Stimulated activated CD8-positive, alpha-beta memory T cell treated with anti-CD3 and anti-CD28 coated beads, Interleukin-7, amount 100 ng/mL, for 48 hours (primary cell): ENCODE data around the gene VANGL2.

Experiments
- DNase-seq, 2 donors: peaks; one replicate each; pipeline ENCODE4 v3.0.0-alpha.2; 2020; ENCODE audit warnings: low read depth in 1 of 2; ENCODE audit errors: extremely low read depth in 1 of 2

VANGL2 gene

DNA sequence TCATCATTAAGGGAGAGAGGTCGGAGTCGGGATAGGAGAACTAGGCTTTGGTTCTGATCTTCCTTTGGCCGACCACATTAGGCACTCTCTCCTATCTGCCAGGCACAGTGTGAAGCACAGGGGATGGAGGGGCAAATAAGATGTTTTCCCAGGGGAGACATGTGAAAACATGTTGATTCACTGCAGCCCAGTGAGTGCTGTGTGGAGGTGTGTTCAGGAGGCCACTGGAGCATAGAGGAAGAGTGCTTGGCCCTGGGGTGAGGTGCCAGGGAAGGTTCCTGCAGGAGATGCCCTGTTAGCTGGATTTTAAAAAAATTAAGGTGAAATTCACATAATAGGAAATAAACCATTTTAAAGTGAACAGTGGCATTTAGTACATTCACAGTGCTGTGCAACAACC lies 3.7 kb downstream of the VANGL2 start:
- DNase-seq = no peak

DNA sequence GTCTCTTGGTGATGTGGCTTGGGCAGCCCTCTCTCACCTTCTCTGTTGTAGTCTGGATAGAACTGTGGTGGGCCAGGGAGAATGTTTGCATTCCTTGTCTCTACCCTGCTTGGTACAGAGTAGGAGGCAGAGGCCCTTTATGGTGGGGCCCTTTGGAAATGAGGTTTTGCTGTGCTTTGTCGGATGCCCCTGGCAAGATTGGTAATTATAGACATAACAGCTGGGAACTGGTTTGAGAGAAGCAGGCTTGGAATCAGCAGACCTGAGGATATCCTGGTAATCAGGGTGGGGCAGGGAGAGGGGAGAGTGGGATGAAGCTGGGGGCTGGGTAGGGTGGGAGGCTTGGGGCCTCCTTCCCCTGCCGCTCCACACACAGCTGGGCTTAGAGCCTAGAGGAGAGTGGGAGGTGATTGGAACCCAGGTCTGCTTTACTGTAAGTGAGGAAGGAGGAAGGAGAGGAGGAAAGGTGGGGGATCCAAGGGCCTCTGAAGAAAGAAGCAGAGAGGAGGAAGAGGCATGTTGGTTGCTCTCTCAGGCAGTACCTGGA lies 5.0 kb downstream of the VANGL2 start:
- DNase-seq = no peak

DNA sequence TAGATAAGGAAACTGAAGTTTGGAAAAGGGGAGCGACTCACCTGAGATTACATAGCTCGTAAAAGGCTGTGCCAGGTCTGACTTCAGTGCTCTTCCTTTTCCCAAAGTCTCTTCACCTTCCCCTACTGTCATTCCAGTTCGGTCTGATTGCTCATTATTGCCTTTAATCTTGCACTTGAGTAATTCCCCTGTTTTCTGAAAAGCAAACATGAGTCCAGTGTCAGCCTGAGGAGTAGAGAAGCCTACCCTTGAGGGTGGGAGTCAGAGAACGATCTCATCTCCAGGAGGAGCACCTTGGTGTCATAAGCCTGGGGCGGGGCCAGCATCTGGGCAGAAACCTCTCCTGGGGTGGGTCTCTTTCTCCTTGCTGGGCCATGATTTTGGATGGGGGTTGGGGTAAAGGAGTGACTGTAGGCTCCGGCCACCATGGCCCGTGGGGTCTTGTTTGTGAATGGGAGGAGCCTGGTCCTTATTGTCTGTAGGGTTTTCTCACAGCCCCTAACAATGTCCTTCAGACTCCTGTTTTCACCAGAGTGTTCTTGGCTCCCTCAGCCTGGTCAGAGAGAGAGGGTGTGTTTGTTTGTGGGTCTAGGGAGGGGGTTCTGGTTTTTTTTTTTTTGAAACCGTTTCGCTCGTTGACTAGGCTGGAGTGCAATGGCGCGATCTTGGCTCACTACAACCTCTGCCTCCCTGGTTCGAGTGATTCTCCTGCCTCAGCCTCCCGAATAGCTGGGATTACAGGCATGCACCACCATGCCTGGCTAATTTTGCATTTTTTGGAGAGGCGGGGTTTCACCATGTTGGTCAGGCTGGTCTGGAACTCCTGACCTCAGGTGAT lies 6.0 kb downstream of the VANGL2 start:
- DNase-seq = no peak

DNA sequence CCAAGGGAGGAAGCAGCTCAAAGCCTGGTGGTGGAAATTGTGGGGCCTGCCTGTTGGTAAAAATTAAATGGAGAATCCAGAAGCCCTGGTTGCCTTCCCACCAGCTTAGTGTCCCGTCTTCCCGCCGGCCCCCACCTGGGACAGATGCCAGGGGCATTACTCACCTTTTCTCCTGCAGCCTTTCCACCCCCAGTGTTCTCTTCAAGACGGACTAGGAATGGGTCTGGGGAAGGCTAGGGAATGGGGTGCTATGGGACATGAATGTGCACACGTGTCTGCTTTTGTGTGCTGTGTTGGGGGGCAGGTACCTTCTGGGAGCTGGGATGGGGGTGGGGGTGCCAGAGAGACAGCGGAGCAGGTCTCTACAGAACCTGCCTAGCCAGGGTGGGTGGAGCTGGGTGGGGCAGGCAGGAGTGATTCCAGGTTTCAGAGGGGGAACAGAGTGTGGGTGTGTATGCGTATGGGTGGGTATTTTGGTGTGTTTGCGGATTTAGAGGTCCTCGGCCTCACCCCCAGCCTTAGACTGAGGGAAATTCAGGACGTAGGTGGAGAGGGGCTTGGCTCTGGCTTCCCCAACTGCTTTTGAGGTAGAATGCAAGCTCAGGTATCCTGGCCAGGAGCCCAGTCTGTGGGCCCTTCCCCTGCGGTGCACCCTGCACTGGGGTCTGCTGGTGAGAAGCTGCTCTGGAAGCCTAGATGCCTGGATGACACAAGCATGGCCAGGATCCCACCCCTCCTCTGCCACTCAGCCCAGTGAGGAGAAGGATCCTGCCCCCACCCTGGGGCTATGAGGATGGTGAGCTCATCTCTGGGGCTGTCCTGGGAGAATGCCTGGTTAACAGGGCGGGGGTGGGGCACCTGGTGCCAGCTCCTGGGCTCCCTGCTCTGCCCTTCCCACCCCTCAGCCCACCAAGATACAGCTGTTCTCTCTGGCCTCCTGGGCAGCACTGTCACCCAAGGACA lies 7.8 kb downstream of the VANGL2 start:
- no peak for DNase-seq

DNA sequence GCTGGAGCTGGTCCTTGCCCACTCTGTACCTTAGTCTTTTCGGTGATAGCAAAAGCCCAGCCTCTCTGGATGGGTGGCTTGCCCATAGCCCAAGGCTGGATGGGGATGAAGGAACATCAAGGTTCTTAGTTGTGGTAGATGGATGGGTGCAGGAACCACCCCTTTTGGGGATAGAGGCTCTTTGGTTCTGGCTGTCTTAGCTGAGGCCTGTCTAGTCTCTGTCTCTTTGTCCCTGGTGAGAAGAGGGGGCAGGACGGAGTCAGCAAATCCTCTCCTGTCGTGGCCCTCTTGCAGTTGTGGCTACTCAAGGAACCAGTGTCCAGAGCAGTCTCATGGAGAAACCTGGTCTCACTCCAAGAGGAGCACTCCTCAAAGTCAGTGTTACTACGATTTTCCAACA lies 8.5 kb downstream of the VANGL2 start:
- DNase-seq = no peak

DNA sequence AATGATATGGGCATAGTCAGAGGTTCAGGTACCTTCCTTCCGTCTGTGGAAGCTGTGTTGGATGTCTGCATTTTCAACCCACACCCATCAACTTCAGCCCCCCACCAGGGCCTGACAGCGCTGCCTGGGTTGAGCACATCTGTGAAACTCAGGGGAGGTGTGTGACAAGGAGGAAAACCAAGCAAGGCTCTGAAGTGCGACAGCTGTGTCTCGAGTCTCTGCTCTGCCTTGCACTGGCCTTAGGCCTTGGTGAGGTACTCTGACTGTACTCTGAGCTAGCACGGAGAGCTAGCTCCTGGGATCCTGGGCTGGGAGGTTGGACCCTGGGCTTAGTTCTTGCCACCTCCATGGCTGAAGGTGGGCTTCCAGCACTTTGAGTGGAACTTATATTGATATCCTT lies 9.1 kb downstream of the VANGL2 start:
- DNase-seq = no peak

DNA sequence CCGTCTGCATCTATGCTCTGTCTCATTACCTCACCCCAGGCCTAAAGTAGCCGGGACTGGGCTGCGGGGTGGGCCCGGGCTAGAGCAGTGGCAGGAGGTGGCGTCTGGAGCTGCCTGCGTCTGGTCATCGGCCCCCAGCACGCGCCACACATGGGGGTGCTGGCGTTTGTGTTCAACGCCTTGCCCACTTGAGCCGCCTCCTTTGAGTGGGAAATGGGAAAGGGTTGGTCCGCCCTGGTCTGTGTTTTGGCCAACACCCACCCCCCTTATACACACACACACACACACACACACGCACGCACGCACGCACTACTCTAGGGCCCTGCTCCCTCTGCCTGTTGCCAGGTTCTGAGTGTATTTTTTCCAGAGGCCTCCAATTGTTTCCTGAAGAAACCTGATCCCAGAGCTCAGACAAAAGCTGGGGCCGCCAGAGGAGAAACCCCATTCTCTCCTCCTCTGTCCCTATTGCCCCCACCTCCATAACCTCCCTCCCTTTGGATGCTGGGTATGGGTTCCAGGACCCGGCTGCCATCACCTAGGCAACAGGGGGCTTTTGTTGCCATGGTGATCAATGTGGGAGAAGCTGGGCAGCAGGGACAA lies 10.1 kb downstream of the VANGL2 start:
- no peak for DNase-seq

DNA sequence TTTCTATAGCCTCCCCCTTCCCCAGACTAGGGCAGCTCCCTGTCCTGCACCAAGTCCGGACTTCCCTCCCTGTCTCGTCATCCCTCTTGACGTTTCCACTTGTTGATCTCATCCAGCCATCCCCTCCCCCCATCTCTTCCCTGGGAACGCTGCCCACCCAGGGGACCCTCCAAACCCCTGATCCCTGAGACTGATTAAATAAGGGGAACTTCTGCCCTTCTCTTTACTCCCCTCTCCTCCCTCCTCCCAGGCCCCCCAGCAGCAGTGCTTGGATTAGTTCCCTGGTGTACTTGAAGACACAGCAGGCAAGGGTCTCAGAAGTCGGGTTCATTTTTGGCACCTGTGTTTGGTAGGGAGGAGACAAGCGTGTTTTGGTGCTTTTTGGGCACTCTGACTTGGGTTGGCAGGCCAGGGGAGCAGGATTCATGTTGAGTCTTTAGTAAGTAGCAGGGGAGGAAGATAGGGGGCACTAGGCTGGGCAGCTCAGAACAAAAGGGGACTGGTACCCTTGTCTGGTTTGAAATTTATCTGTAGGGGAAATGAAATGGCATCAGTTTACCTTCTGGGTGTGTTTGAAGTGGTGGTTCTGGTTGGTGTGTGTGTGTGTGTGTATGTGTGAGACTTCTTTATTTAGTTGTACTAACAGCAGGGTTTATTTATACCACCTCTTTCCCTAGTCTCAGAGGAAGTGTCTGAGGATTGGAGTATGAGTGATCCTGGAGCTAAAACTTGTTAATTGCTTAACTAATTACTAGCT lies 11.1 kb downstream of the VANGL2 start:
- DNase-seq = no peak

DNA sequence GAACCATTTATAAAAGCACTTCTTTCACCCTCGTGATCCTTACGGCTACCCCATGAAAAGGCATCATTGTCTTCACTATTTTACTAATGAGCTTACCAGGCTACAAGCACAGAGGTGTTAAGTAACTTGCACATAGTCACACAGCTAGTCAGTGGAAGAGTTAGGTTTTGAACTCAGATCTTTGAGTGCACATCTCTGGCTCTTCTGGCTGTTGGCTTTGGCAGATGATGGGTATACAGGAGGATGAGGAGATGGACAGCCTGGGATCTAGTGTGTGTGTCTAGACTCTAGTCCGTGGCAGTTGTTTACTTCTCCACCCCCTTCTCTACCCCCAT lies 11.6 kb downstream of the VANGL2 start:
- DNase-seq = no peak

DNA sequence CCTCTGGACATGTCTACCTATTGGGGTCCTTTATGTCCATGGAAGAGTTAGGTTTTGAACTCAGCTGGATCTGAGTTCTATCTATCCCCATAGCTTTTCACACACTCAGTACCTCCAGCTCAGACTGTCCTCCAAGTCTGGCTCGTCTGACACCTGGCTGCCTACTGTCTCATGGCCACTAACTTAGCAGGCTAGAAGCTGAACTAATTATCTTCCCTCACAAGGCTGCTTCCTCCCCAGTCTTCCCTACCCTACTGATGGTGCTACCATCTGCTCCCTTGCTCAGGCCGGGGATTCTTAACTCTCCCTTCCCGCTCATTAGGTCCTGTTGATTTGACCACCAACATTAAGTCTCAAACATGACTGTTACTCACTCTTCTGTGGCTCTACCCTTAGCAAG lies 13.4 kb downstream of the VANGL2 start:
- DNase-seq = no peak

DNA sequence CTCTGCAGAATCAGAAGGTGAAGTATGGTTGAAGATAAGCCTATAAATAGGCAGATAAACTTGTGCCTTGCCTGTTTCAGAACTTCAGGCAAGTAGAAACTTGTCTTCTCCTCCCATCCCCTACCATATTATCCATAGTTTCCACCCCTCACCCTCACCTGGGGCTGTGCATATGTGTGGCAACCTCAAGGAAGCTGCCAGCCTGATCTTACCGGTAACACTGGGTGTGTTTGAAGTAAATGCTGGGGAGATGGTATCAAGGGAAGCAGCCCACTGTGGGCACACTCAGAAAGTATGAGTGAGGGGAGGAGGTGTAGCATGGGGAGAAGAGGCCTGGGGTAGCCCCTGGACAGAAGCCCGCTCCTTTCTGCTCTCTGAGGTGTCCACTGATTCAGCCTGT lies 14.5 kb downstream of the VANGL2 start:
- no peak for DNase-seq

DNA sequence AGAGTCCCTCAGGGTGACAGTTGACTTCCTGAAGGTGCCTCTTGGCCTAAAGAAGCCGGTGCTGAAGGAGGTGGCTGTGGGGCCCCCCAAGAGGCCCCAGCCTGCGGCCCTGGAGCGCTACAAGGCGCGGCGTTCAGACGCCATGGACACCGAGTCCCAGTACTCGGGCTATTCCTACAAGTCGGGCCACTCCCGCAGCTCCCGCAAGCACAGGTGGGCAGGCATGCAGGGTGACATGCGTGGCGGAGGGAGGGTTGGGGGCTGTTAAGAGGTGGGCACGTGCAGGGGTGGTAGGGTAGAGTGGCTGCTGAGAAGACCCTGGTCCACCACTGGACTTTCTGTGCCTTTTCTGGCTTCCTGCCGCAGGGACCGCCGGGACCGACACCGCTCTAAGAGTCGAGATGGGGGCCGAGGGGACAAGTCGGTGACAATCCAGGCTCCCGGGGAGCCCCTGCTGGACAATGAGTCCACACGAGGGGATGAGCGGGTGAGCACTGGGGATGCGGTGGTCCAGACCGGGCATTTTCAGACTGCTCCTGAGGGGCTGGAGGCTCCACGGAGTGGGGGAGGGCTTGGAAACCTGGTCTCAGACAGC lies 15.4 kb downstream of the VANGL2 start:
- no peak for DNase-seq

DNA sequence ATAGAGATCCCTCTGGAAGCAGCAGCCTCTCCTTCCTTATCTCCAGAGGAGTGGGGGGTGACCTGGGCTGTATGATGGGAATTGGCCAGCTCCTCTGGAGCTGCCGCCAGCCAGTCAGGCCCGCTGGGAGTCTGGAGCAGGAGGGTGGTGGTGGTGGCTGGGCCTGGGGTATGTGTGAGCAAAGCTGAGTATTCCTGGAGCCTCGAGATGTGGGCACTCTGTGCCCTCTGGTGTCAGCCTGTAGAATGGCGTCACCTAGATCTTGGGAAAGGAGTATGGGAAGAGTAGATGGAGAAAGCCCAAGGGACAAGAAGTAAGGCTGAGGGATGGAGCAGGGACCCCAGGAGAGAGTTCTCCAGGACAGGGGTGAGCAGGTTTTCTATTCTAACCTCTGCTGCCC lies 16.0 kb downstream of the VANGL2 start:
- no peak for DNase-seq

DNA sequence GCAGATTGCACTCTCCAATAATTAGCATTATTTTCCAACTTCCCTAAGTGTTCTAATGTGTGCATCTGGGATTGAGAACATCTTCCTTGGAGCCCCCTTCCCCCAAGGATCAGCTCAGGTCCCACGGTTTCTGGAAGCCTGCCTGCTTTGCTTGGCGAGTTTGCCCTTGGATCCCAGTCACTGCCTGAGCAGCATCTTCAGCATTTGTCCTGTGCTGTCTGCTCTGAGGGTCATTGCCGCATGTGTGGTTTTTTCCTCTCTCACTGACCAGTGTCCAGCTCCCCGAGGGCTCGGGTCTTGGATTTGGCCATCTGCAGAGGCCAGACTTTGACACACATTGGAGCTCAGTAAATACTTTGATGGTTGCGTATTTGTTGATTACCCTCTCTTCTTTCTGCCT lies 18.1 kb downstream of the VANGL2 start:
- no peak for DNase-seq

DNA sequence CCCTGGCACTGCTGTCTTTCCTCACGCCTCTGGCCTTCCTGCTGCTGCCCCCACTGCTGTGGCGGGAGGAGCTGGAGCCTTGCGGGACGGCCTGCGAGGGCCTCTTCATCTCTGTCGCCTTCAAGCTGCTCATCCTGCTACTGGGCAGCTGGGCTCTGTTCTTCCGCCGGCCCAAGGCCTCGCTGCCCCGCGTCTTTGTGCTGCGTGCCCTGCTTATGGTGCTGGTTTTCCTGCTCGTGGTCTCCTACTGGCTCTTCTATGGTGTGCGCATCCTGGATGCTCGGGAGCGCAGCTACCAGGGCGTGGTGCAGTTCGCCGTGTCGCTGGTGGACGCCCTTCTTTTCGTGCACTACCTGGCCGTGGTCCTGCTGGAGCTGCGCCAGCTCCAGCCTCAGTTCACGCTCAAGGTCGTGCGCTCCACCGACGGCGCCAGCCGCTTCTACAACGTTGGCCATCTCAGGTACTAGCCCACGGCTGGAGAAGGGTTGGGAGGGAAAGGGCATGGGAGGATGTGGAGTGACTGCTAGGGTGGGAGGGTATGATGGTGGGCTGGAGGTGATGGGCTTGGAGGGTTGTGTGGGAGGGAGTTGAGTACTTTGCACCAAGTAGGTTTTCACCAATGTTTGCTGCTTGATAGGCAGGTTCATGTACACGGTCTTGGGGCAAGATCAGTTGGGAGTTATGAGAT lies 18.9 kb downstream of the VANGL2 start:
- DNase-seq = no peak

DNA sequence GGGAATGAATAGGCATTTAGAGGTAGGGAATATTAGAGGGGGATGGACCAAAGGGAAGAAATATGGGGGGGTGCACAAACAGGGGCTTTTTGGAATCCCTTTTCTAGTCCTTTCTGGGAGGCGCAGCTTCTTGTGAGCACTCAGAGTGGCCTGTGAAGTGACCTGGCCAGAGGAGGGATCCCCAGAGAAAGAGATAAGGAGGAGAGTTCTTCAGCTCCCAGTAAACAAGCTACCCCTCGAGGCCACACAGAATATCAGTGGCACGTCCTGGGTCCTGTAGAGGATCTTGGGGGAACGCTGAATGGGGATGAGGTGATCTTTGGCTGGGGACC lies 19.4 kb downstream of the VANGL2 start:
- DNase-seq = no peak

DNA sequence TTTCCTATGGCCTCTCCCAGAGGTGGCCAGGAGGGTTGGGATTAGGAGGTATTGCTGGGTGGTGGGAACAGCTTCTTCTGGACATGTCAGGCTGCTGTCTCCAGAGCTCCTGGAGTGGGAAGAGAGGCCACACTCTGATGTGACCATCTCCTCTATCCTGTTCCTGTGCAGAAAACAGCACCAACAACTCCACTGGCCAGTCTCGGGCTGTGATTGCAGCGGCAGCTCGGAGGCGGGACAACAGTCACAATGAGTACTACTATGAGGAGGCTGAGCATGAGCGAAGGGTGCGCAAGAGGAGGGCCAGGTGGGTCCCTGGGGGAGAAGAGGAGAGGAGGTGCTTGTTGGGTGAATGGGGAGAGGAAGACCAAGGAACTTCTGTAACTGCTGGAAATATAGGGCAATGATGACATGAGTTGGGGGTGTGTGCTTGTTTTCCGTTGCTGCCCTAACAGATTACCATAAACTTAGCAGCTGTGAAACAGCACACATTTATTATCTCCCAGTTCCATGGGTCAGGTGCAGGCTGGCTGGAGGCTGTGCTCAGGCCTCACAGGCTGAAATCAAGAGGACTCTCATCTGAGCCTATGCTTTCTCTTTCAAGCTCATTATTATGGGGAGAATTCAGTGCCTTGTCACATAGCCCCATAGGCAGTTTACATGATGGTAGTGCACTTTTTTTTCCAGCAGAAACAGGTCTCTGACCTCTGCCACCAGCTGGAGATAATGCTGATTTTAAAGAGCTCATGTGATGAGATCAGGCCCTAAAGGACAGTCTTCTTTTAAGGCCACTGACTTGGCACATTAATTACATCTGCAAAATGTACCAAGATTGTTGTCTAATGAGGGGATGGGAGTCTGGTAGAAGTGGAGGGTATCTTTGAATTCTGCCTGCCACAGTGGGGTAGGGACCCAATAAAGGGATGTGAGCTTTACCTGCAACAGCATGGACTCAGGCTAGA lies 20.8 kb downstream of the VANGL2 start:
- no peak for DNase-seq

DNA sequence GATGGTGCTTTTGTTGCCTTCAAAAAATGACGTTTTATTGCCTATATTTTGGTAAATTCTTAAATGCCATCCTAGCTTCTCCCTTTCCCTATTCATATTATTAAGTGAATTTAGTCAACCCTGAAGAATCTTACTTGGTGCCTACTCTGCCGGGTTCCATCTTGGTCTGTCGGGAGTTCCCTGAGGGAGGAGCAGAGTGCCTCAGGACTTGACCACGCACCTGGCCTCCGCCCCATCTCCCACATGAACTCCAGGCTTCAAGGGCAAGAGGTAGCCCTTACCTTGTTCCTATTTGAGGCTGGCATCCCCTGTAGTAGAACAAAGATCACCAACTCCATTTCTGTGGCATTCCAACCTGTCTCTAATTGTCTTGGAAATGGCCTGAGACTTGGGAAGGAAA lies 21.5 kb downstream of the VANGL2 start:
- no peak for DNase-seq

DNA sequence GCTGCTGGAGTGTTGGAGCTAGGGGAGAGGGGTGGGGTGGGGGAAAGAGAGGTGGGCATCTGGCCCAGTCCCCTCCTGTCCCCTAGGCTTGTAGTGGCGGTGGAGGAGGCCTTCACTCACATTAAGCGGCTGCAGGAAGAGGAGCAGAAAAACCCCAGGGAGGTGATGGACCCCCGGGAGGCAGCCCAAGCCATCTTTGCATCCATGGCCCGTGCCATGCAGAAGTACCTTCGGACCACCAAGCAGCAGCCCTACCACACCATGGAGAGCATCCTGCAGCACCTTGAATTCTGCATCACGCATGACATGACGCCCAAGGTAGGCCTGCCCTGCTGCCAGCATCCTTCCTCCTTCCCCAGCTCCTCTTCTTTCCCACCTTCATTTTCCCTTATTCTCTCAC lies 23.6 kb downstream of the VANGL2 start:
- no peak for DNase-seq
